ENCODE data around the gene PRIM2. TPM values are rescaled to one million over a fixed set of nuclear protein-coding genes. Genes with fewer than 3 reads are reported as not detected.
"Not testable (repeated sequence)": the region's sequence is repeated elsewhere in the genome, so short reads cannot be mapped to it uniquely, and the experiment has no call there.

The PRIM2 gene
- total RNA-seq, 1 experiment from 2014 or later = 44.0 TPM

GRCh38 chr6:57392047-57392446 is 74.6 kb downstream of the PRIM2 start:
- H3K4me2 ChIP-seq (ENCODE audit: low read length); H3K4me3 ChIP-seq (replicated peaks in 1 of 2; ENCODE audit: low read depth in 1 of 2, low read length in 2 of 2); H3K79me2 ChIP-seq (ENCODE audit: insufficient read depth, low read length); H3K4me1 ChIP-seq (ENCODE audit: control insufficient read depth in 1 of 2, insufficient read depth in 2 of 2, low read length in 2 of 2); H3K9ac ChIP-seq (ENCODE audit: low read length); H3K36me3 ChIP-seq (ENCODE audit: control insufficient read depth in 1 of 2, insufficient read depth in 2 of 2, low read length in 2 of 2); H2AFZ ChIP-seq (ENCODE audit: low read depth, low read length, poor library complexity, severe bottlenecking); H3K9me3 ChIP-seq (ENCODE audit: control insufficient read depth in 1 of 2, insufficient read depth in 1 of 2, low read depth in 1 of 2, low read length in 2 of 2); RAD21 ChIA-PET (ENCODE audit: low non-redundant PET in 1 of 2, low total read pairs in 2 of 2, uncharacterized antibody in 2 of 2, unreplicated experiment in 2 of 2); BruUV-seq (replicated peaks); H4K20me1 ChIP-seq (ENCODE audit: insufficient read depth); H3K27me3 ChIP-seq (ENCODE audit: insufficient read depth, low read length); DNase-seq (ENCODE audit: low read depth, low spot score); ATAC-seq; POLR2A ChIA-PET; H3K9me2 ChIP-seq (ENCODE audit: insufficient read depth); H3K27ac ChIP-seq (ENCODE audit: low read depth, low read length); intact Hi-C loops (cut with micrococcal nuclease); CTCF ChIA-PET: not testable (repeated sequence)

DNA sequence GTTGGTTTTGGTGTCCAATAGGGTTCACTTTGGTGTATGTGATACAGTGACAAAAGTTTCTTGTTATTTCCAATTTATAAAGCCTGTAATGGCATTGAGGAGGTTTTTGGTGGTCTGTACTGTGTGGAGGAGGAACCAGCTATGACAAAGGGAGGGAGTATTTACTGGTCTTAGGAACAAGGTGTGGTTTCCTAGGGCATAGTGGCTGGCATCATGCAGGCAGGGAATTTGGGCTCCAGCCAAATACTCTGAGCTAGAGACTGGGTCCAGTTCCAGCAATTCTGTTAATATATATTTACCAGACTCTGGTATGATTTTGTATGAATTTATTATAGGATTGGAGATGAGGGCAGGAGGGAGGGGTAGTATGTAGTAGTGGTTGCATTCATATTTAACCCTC is 101.9 kb downstream of the PRIM2 start:
- H3K36me3 ChIP-seq (ENCODE audit: control insufficient read depth in 1 of 2, insufficient read depth in 2 of 2, low read length in 2 of 2); CTCF ChIA-PET; H3K79me2 ChIP-seq (ENCODE audit: insufficient read depth, low read length); POLR2A ChIA-PET; H3K27ac ChIP-seq (ENCODE audit: low read depth, low read length); ATAC-seq; H3K4me2 ChIP-seq (ENCODE audit: low read length); H3K4me1 ChIP-seq (ENCODE audit: control insufficient read depth in 1 of 2, insufficient read depth in 2 of 2, low read length in 2 of 2); H2AFZ ChIP-seq (ENCODE audit: low read depth, low read length, poor library complexity, severe bottlenecking); intact Hi-C loops (cut with micrococcal nuclease); H3K9me2 ChIP-seq (ENCODE audit: insufficient read depth); BruUV-seq (replicated peaks); H4K20me1 ChIP-seq (ENCODE audit: insufficient read depth); DNase-seq (ENCODE audit: low read depth, low spot score); RAD21 ChIA-PET (ENCODE audit: low non-redundant PET in 1 of 2, low total read pairs in 2 of 2, uncharacterized antibody in 2 of 2, unreplicated experiment in 2 of 2); H3K27me3 ChIP-seq (ENCODE audit: insufficient read depth, low read length); H3K9me3 ChIP-seq (ENCODE audit: control insufficient read depth in 1 of 2, insufficient read depth in 1 of 2, low read depth in 1 of 2, low read length in 2 of 2); H3K9ac ChIP-seq (ENCODE audit: low read length); H3K4me3 ChIP-seq (replicated peaks in 1 of 2; ENCODE audit: low read depth in 1 of 2, low read length in 2 of 2): not testable (repeated sequence)

GRCh38 chr6:57421503-57421902 is 104.1 kb downstream of the PRIM2 start:
- H4K20me1 ChIP-seq (ENCODE audit: insufficient read depth) = no peaks in the 10 kb centered on the region
- H3K27me3 ChIP-seq (ENCODE audit: insufficient read depth, low read length) = no peaks in the 10 kb centered on the region
- H3K36me3 ChIP-seq (ENCODE audit: control insufficient read depth in 1 of 2, insufficient read depth in 2 of 2, low read length in 2 of 2) = no peaks in the 10 kb centered on the region
- ATAC-seq (no peak), DNase-seq (ENCODE audit: low read depth, low spot score) (no peak)
- TF ChIP-seq EZH2 (IDR thresholded peaks at IDR 0.05) (no peak), EZH2phosphoT487 (IDR thresholded peaks at IDR 0.05; ENCODE audit: borderline replicate concordance) (no peak)
- H3K4me2 ChIP-seq (ENCODE audit: low read length) = no peak overlapping the region
- H3K9me3 ChIP-seq (ENCODE audit: control insufficient read depth in 1 of 2, insufficient read depth in 1 of 2, low read depth in 1 of 2, low read length in 2 of 2) = no peaks in the 10 kb centered on the region
- ChIA-PET CTCF (no interaction called here), RAD21 (ENCODE audit: low non-redundant PET in 1 of 2, low total read pairs in 2 of 2, uncharacterized antibody in 2 of 2, unreplicated experiment in 2 of 2) (no interaction called here), POLR2A (no interaction called here)
- no peak overlapping the region for H3K27ac ChIP-seq (ENCODE audit: low read depth, low read length)
- no TSS peak for BruUV-seq (replicated peaks)
- H3K79me2 ChIP-seq (ENCODE audit: insufficient read depth, low read length) = peaks cover 6% of the 10 kb centered on the region; the same call in 1 of the 2 replicates
- no peak overlapping the region for H3K4me3 ChIP-seq (replicated peaks in 1 of 2; ENCODE audit: low read depth in 1 of 2, low read length in 2 of 2)
- H3K4me1 ChIP-seq (ENCODE audit: control insufficient read depth in 1 of 2, insufficient read depth in 2 of 2, low read length in 2 of 2) = no peaks in the 10 kb centered on the region
- H3K9ac ChIP-seq (ENCODE audit: low read length) = no peak overlapping the region
- intact Hi-C loops (cut with micrococcal nuclease) = no loop called here
- no peaks in the 10 kb centered on the region for H3K9me2 ChIP-seq (ENCODE audit: insufficient read depth)
- H2AFZ ChIP-seq (ENCODE audit: low read depth, low read length, poor library complexity, severe bottlenecking) = no peak overlapping the region

Data from HCT116 (cell line).